Activated T-cell treated with anti-CD3 and anti-CD28 coated beads for 1 hour (primary cell): ENCODE measurements around the gene LONP1.
"Not testable (repeated sequence)": the region's sequence is repeated elsewhere in the genome, so short reads cannot be mapped to it uniquely, and the experiment has no call there.

Experiments
- DNase-seq: peaks from one replicate; pipeline ENCODE4 v3.0.0-alpha.2; 2020; ENCODE audit warnings: low read depth

LONP1 gene

GRCh38 chr19:5711025-5711424 lies 8.9 kb downstream of the LONP1 start:
- no peak for DNase-seq

DNA sequence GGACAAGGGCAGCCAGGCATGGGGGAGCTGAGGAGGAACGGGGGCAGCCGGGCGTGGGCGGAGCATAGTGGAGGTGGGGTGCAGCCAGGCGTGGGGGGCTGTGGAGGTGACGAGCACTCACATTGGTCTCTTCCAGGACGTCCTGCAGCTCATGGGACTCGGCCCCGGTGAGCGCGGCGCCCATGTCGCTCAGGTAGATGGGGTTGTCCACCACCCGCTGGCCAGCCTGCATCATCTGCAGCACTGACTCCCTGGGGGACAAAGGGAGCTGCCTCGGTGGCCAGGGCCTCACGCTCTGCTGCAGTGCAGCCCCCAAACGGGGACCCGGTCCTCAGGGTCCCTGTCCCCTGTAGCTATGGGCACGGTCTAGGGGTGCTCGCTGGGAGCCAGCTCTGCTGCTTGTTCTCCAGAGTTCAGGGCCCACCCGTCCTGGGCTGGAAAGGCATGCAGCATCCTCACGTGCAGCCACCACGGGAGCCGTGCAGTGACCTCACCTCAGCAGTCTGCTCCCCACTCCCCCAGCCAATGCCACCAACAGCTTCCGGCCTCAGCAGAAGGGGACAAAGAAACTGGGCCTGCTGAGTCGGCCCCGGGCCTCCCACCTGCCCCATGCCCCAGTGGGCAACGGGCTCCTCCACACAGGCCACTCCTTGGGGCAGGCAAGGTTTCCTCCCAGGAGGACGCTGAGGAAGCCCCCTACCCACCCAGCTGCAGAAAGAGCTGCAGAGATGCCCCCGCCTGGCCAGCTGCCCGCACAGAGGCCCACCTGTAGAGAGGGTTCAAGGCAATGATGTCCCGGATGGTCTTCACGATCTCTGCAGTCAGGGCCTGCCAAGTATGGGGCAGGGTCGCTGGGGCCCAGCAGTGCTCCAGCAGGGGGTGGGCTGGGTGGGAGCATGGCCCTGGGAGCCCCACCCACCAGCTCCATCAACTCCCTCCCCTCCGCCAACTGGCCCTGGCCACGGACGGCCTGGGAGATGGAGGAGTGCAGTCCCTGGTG lies 12.1 kb downstream of the LONP1 start:
- no peak for DNase-seq

- no peak for DNase-seq
Observed at GRCh38 chr19:5706876-5707573, 12.9 kb downstream of the LONP1 start.

DNA sequence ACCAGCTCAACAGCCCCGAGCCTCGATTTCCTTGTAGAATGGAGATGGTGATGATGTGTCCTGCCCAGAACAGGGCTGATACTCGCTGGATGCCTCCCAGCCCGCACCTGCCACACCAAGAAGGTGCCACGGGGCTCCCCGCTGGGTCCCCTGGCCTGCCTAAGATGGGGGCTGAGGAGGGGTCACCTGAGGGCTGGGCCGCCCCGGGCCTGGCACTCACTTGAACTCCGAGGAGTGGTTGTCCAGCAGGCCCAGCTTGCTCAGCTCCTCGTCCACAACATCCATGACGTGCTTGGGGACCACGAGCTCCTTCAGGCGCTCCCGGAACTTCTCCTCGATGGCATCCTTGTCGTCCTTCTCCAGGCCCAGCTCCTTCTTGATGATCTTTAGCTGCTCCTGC lies 14.4 kb downstream of the LONP1 start:
- no peak for DNase-seq

GRCh38 chr19:5703819-5704818 lies 15.8 kb downstream of the LONP1 start:
- no peak for DNase-seq

- DNase-seq = not testable (repeated sequence)
Observed at GRCh38 chr19:5702053-5702410, 17.9 kb downstream of the LONP1 start.

DNA sequence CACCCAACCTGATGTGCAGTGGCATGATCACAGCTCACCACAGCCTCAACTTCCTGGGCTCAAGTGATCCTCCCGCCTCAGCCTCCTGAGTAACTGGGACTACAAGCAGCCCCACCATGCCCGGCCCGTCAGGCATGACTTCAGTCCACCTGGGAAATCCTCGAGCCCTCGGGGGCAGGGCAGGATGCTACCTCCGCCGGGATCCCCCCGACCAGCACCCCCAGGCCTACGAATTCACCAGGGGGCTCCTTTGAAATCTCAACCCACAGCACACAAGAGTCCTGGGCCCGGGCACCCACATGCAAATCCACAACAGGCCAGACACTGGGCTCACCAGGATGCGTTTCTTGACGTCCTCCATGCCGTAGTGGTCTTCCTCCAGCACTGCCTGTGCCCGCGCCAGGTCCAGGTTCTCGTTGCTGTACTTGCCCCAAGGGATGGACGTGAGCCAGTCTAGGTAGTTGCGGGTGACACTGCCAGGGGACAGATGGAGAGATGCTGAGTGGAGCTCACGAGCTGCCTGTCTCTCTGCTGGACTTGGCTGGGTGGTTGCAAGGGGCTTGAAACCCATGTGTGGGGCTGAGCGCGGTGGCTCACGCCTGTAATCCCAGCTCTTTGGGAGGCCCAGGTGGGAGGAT lies 19.4 kb downstream of the LONP1 start:
- DNase-seq = no peak

DNA sequence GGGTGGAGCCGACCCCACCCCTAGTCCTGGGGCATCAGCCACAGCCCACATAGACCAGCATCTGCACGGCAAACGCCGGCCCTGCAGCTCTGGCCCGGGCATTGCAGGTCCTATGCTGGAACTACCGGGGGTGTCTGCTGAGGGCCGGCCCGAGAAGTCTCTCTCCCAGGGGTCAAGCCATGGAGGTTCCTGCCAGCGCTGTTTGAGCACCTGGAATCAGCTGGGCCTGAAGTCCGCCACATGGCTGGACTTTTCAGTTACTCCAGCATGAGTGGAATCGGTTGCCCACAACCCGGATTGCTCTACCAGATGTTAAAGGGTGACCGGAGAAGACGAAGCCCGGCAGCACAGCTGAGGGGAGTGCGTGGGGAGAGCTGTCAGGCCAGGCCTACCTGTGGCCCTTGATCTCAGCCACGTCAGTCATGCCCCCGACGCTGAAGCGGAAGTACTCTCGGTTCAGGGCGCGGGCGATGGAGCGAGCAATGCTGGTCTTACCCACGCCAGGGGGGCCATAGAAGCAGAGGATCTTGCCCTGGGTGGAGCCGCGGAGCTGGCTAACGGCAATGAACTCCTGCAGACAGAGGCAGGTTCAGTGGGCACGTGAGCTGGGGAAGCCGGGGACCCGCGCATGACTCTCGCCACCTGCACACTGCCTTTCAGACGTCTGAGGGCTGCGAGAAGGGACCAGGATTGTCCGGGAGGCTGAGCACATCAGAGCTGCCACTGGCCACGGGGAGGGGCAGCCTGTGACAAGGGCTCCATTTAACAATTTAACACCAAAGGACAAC lies 21.1 kb downstream of the LONP1 start:
- DNase-seq = no peak

GRCh38 chr19:5697890-5698634 lies 21.9 kb downstream of the LONP1 start:
- no peak for DNase-seq

- no peak for DNase-seq
Observed at GRCh38 chr19:5697022-5697889, 22.7 kb downstream of the LONP1 start.

DNA sequence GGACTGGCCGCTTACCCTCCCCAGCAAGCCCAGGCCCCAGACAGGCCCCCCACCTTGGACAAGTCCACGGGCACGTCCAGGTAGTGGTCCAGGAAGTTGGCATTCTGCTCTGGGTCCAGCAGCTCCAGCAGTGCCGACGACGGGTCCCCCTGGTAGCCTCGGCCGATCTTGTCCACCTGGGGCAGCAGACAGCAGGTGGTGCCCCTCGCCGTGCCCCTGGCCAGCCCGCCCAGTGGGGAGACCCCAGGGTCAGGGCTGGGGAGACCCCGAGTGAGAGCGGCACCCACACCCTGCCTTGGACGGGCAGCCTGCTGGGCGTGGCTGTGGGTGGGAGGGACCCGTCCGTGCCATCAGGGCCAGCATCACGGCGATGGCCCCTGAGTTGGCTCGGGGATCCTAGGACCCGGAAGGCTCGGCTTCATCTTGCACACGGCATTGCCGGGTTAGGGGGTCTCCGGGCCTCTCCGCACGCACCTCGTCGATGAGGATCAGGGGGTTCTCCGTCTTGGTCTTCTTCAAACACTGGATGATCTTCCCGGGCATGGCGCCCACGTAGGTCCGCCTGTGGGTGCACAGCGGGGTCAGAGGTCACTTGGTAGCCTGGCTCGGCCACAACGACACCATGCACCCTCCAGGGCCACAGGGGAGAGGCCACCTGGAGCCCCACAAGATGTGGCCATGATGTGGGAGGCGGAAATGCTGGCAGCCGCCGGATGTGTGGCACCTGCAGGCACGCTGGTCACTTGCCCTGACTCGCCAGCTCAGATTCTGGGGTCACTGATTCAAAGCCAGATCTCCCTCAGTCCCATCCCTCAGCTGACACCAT lies 23.5 kb downstream of the LONP1 start:
- DNase-seq = no peak

GRCh38 chr19:5695649-5696195 lies 24.2 kb downstream of the LONP1 start:
- DNase-seq = no peak

DNA sequence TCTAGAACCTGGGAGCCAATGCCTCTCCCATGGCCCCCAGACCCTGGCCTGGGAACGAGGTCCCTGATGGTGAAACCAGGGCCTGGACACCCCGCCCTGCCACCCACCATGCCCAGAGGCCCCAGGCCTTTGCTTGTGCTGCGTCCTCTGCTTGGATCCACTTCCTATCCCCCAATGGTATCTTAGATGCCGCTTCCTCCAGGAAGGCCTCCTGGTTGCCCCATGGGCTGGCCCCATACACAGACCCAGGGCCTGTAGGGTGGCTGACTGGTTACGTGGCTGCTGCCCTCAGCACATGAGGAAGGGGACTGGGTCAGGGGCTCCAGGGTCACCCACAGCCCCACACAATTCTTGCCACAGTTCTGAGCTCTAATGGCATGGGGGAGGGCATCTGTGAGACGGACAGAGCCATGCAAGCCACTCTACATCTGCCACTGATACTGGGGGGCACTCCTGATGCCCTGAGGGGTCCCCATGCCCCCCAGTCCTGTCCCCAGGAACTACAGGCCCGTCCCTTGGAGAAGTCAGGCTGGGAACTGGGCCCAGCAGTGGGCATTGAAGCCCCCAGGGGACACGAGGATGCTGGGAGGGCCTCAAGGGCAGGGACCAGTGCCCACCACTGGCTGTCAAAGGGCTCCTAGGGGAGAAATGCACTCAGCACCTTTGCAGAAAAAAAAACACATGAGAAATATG lies 24.8 kb downstream of the LONP1 start:
- DNase-seq = no peak

DNA sequence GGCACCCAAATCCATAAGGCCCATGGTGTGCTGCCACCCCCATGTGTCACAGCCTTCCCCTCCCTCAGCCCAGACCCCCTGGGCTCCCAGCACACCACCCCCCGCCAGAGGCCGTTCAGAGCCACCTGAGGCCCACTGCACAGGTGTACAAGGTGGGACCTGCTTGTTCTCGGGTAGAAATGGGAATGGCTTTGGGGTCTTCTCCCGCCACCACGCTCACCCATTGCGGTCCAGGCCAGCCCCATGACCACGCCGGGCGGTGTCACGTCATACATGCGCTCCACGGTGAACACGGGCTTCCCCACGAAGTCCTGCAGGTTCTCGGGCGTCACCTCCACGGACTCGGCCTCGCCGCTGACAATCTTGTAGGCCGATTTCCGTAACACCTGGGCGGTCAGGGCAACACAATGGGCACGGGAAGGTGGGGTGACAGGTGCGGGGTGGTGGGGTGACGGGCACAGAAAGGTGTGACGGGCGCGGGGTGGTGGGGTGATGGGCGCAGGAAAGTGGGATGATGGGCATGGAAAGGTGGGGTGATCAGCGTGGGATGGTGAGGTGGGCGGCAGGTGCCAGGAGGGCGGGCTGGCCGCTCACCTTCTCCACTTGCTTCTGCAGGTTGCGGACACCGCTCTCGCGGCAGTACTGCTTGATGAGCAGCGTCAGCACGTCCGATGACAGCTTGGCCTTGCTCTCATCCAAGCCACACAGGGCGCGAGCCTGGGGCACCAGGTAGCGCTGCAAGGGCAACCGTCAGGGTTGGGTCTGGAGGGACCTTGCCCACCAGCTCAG lies 25.6 kb downstream of the LONP1 start:
- no peak for DNase-seq

- DNase-seq = no peak
Observed at GRCh38 chr19:5693195-5694166, 26.5 kb downstream of the LONP1 start.
